NCI-H510A treated with DMSO at 0.1 percent for 48 hours (cell line): ENCODE data around the gene JCHAIN.

ENCODE experiments used
- DNase-seq: peaks from one replicate; lab custom pipeline; 2025; lab: John Stamatoyannopoulos, UW

Gene JCHAIN

GRCh38 chr4:70637239-70637913 is 28.9 kb downstream of the JCHAIN start:
- peak; percentile 68 for DNase-seq

- no peak for DNase-seq
These were observed 31.8 kb downstream of the JCHAIN start for GRCh38 chr4:70634482-70634881.

DNA sequence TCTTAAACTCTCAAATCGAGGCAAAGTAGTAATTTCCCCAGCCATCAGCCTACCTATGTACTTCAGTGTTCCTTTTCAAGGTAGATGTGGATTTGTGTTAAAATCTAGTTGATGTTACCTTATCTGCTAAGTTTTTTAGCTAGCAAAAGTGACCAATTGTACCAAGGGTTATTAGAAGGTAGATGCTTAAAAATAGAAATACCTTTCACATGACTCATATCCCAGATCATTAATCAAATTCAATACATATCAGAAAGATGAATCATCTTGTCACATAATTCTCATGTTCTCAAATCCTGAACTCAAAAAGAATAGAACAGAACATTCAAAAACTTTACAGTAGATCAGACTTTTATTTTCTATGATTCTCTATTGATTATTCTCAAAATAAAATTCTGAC is 34.3 kb downstream of the JCHAIN start:
- DNase-seq: no peak

DNA sequence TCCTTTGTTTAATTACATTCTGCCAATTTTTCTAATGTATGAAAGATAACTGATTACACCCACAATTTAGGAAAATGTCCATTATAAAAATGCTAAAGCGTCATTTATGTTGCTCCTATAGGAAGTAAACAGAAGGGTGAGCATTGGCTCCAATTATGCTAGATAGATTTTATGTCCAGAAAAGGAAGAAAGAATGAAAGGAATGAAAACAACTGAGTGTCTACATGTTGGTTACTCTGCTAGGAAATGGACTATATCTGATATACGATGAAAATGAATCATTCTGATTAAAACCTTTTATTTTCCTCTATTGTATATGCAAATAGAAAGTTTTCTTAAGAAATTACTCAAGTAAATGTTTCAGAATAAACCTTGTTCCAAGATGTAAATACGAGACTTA is 36.1 kb downstream of the JCHAIN start:
- no peak for DNase-seq

- no peak for DNase-seq
These were observed 36.7 kb downstream of the JCHAIN start for GRCh38 chr4:70629469-70630090.

GRCh38 chr4:70628444-70628843 is 37.9 kb downstream of the JCHAIN start, which contains the start of gene ENAM:
TSS of gene ENAM (plus strand) at chr4:70628744. CDS start at chr4:70629501, 757 bp downstream.
- DNase-seq: no peak

DNA sequence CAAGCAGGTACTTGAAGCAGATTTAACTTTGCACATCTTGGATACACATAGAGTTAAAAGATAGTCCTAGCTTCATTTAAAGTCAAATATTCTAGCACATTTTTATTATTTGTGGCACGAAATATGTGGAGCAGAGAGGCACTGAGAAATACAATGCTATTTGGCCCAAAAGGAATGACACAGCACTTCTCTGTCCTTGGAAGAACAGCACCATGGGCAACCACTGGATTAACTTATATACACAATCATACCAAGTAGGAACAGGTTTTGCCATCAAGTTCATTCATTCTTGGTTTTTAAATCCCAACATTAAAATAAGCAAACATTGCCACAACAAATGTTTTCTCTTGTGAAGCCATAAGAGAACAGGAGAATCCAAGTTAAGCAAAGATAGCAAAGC is 38.7 kb downstream of the JCHAIN start:
- DNase-seq: no peak

GRCh38 chr4:70624226-70624793 is 42.0 kb downstream of the JCHAIN start:
- DNase-seq: no peak

- no peak for DNase-seq
These were observed 43.0 kb downstream of the JCHAIN start for GRCh38 chr4:70623323-70623722.

GRCh38 chr4:70619778-70620177 is 46.5 kb downstream of the JCHAIN start:
- no peak for DNase-seq

GRCh38 chr4:70619288-70619687 is 47.0 kb downstream of the JCHAIN start:
- no peak for DNase-seq

DNA sequence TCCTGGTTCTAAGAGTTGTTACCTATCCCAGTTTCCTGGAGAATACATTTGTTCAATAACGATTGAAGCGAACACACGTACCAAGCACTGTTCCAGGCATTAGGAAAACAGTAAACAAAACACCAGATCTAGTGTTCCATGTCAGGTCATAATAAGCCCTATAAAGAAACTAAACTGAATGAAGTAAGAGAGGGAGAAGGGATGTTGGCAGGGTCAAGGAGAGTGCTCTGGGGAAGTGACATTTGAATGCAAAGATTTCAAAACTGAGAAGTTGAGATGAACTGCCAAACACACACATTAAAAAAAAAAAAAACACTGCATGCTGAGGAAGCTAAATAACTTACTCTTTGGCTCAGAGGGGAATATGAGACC is 52.1 kb downstream of the JCHAIN start:
- DNase-seq: peak; percentile 33

GRCh38 chr4:70613306-70614183 is 52.8 kb downstream of the JCHAIN start:
- peak; percentile 40 for DNase-seq

DNA sequence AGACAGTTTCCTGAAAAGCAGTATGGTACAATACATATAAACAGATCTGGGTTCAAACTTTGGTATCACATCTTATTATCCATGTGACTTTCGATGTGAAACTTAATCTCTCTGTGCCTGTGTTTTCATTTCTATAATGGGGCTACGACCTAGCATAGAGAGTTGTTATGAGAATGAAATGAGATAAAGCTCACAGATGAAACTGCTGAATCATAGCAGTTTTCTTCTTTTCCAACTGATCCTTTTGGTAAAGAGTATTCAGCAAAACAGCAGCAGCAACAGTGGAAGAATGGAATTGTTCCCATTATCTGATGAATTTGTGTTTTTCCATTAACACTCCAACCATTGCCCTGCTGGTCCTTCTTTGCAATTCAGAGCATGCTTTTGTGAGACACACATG is 58.0 kb downstream of the JCHAIN start:
- no peak for DNase-seq

- no peak for DNase-seq
These were observed 58.9 kb downstream of the JCHAIN start for GRCh38 chr4:70607334-70607853.

- no peak for DNase-seq
These were observed 59.8 kb downstream of the JCHAIN start for GRCh38 chr4:70606459-70606858.
